Vagina (tissue), 2 donors: ENCODE results near the gene CCDC121. TPM values are rescaled to one million over a fixed set of nuclear protein-coding genes. Genes with fewer than 3 reads are reported as not detected.

Experiments used
- DNase-seq, 2 donors: peaks; one replicate each; pipeline ENCODE4 v3.0.0-alpha.2; 2017; ENCODE audit errors: extremely low spot score in 2 of 2
- H3K27ac ChIP-seq: fragments of 200-600 bp; sonication (generic); one replicate; pipeline ENCODE4 v1.5.1; 2019
- H3K27me3 ChIP-seq: fragments of 200-600 bp; sonication (generic); one replicate; pipeline ENCODE4 v1.5.1; 2019
- H3K36me3 ChIP-seq, 2 donors: fragments of 200-600 bp; sonication (generic); one replicate each; pipeline ENCODE4 v1.5.1; 2017 to 2019
- H3K4me1 ChIP-seq: fragments of 200-600 bp; sonication (generic); one replicate; pipeline ENCODE4 v1.5.1; 2019
- H3K4me3 ChIP-seq, 2 donors: fragments of 200-600 bp; sonication (generic); 1 replicate in 1 of 2; 2 replicates in 1 of 2; pipeline ENCODE4 v1.5.1; 2016 to 2019
- H3K9me3 ChIP-seq: fragments of 200-600 bp; sonication (generic); one replicate; pipeline ENCODE4 v1.5.1; 2019
- CTCF ChIP-seq, 3 experiments: fragments of 450-650 bp in 2 of 3; fragments of 200-600 bp in 1 of 3; sonication (generic) in 1 of 3; IDR thresholded peaks; one replicate each; pipeline ENCODE4 v1.5.1; 2017 to 2019; ENCODE audit warnings: antibody characterized with exemption in 3 of 3, mild to moderate bottlenecking in 2 of 3, moderate library complexity in 2 of 3
- POLR2A ChIP-seq, 2 donors: fragments of 450-650 bp; IDR thresholded peaks; one replicate each; pipeline ENCODE4 v1.6.1; 2017; ENCODE audit warnings: antibody characterized with exemption in 2 of 2, mild to moderate bottlenecking in 2 of 2, moderate library complexity in 2 of 2
- POLR2AphosphoS5 ChIP-seq, 2 donors: sonication (generic); formaldehyde crosslinking; IDR thresholded peaks; one replicate each; pipeline ENCODE4 v1.9.0; 2017; ENCODE audit warnings: antibody characterized with exemption in 2 of 2, mild to moderate bottlenecking in 2 of 2, low read depth in 1 of 2; ENCODE audit not compliant: insufficient read depth in 1 of 2
- intact Hi-C: fragments of 100-400 bp; cut with DNase I; formaldehyde crosslinking; loops from one replicate; pipeline ENCODE4 v1.15.1; 2023
- total RNA-seq: library from RNA; depleted of rRNA; stranded (reverse); fragments of >200 nt; gene quantifications from one replicate; pipeline ENCODE4 v1.2.3, GENCODE V29; 2016

Gene CCDC121
- total RNA-seq, 1 donor from 2014 or later: 2.5 TPM

DNA sequence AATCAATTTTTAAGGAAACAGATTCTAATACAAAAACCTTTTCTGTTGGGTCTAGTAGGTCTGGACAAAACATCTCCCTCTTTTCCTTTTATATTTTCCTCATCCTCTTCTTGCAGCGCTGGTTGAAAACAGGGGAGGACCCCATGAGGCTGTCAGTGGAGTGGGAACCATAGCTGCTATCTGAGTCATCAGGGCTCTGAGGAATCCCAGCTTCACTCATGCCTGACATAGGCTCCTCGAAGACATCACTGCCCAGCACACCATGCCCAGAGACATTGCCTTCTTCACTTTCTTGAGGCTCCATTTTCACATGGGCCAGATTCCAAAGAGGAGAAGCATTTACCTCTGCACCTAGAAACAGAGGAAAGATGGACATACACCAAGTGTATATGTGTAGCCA is 24.6 kb upstream of the CCDC121 start:
- Histone ChIP-seq H3K4me3 (no peak overlapping the region), H3K27ac (no peak overlapping the region), H3K27me3 (no peaks in the 10 kb centered on the region), H3K4me1 (no peaks in the 10 kb centered on the region), H3K9me3 (no peaks in the 10 kb centered on the region), H3K36me3 (peaks cover 4 to 87% of the 10 kb centered on the region in 2 donors)
- TF ChIP-seq POLR2A (IDR thresholded peaks at IDR 0.05) (no peak), POLR2AphosphoS5 (IDR thresholded peaks at IDR 0.05; ENCODE audit: insufficient read depth in 1 of 2, low read depth in 1 of 2) (no peak), CTCF (IDR thresholded peaks at IDR 0.05) (no peak)
- DNase-seq: no peak
- intact Hi-C loops: no loop called here

GRCh38 chr2:27652790-27653189 is 24.0 kb upstream of the CCDC121 start:
- Histone ChIP-seq H3K4me3 (no peak overlapping the region), H3K27me3 (no peaks in the 10 kb centered on the region), H3K27ac (no peak overlapping the region), H3K4me1 (no peaks in the 10 kb centered on the region), H3K36me3 (peaks cover 4 to 91% of the 10 kb centered on the region in 2 donors), H3K9me3 (no peaks in the 10 kb centered on the region)
- TF ChIP-seq POLR2A (IDR thresholded peaks at IDR 0.05): no peak
- TF ChIP-seq CTCF (IDR thresholded peaks at IDR 0.05): no peak
- TF ChIP-seq POLR2AphosphoS5 (IDR thresholded peaks at IDR 0.05; ENCODE audit: insufficient read depth in 1 of 2, low read depth in 1 of 2): no peak
- no peak for DNase-seq
- intact Hi-C loops: no loop called here

DNA sequence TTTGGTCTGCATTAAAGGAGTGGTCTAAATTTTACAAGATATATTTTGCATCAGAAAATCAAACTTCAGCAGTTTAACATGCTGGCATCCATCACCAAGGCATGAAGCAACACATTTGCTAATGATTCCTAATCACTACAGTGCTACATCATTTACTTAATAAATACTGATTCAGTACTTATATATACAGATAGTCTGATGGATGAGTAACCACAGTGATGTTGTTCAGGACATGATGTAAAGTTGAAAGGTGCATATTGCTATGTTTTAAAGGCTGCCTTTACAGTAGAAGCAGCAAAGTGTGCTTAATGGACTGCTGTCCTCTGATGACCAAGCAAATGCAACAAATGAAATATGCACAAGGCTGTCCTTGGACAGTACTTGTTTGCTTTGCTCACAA is 23.5 kb upstream of the CCDC121 start:
- DNase-seq: no peak
- TF ChIP-seq CTCF (IDR thresholded peaks at IDR 0.05) (no peak), POLR2A (IDR thresholded peaks at IDR 0.05) (no peak), POLR2AphosphoS5 (IDR thresholded peaks at IDR 0.05; ENCODE audit: insufficient read depth in 1 of 2, low read depth in 1 of 2) (no peak)
- Histone ChIP-seq H3K27me3 (no peaks in the 10 kb centered on the region), H3K36me3 (peaks cover 4 to 93% of the 10 kb centered on the region in 2 donors), H3K9me3 (no peaks in the 10 kb centered on the region), H3K4me1 (no peaks in the 10 kb centered on the region), H3K4me3 (no peak overlapping the region), H3K27ac (no peak overlapping the region)
- intact Hi-C loops: no loop called here

DNA sequence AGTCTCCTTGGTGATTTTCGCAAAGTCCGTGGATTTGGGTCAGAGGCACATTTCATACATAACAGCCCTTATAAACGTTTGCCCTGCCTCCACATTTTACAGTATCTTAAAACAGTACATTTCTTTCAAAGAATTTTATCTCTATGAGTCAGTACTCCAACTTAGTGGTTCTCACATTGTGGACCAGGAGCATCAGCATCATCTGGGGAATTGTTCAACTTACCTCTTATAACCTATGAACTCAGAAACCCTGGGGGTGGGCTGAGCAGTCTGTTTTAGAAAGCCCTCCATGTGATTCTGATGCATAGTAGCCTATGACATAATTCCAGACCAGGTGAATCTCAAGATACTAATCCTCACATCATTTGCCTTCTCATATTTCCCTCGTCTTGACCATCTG is 22.2 kb upstream of the CCDC121 start:
- intact Hi-C loops: no loop called here
- Histone ChIP-seq H3K4me1 (no peaks in the 10 kb centered on the region), H3K27ac (no peak overlapping the region), H3K36me3 (peaks cover 4 to 93% of the 10 kb centered on the region in 2 donors), H3K4me3 (no peak overlapping the region), H3K27me3 (no peaks in the 10 kb centered on the region), H3K9me3 (no peaks in the 10 kb centered on the region)
- no peak for DNase-seq
- TF ChIP-seq POLR2A (IDR thresholded peaks at IDR 0.05) (no peak), POLR2AphosphoS5 (IDR thresholded peaks at IDR 0.05; ENCODE audit: insufficient read depth in 1 of 2, low read depth in 1 of 2) (no peak), CTCF (IDR thresholded peaks at IDR 0.05) (no peak)

GRCh38 chr2:27647737-27648136 is 18.9 kb upstream of the CCDC121 start:
- no peak for TF ChIP-seq CTCF (IDR thresholded peaks at IDR 0.05)
- no peak for TF ChIP-seq POLR2A (IDR thresholded peaks at IDR 0.05)
- no peak for TF ChIP-seq POLR2AphosphoS5 (IDR thresholded peaks at IDR 0.05; ENCODE audit: insufficient read depth in 1 of 2, low read depth in 1 of 2)
- Histone ChIP-seq H3K4me1 (no peaks in the 10 kb centered on the region), H3K4me3 (no peak overlapping the region), H3K36me3 (peaks cover 4 to 67% of the 10 kb centered on the region in 2 donors), H3K9me3 (no peaks in the 10 kb centered on the region), H3K27me3 (no peaks in the 10 kb centered on the region), H3K27ac (no peak overlapping the region)
- intact Hi-C loops: no loop called here
- DNase-seq: no peak
